ENCODE data around the gene FAM168A.

Gene FAM168A

DNA sequence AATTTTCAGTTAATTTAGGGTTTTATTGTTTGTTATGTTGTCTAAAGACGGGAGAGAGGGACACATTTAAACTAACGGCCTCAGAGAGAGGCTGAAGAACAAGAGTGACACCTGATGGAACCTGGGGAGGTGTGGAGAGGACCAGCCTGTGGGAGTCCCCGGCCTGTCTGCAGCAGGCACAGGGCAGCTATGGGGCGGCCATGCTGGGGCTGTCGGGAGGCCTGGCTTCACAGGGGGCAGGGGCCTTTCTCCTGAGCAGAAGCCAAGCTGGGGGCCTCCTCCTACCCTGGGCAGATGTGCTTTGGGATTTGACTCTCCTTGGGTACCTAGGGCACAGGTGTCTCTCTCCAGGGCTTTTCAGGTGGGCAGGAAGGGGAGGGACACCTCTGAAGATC is 199.8 kb downstream of the FAM168A start:
- Histone ChIP-seq H3K4me1 (ENCODE audit: low read length) (no peaks in the 10 kb centered on the region), H3K9me3 (replicated peaks; ENCODE audit: insufficient read depth, low read length) (no peaks in the 10 kb centered on the region), H3K9me2 (replicated peaks; ENCODE audit: insufficient read depth, low read length) (no peaks in the 10 kb centered on the region), H4K20me1 (ENCODE audit: insufficient read depth, low read length) (no peaks in the 10 kb centered on the region), H3K79me2 (ENCODE audit: low read length) (no peaks in the 10 kb centered on the region), H3K27ac (ENCODE audit: low read length) (no peak overlapping the region), H3K4me3 (ENCODE audit: low read length) (no peak overlapping the region), H3K27me3 (replicated peaks; ENCODE audit: insufficient read depth, low read length) (no peaks in the 10 kb centered on the region), H3F3A (ENCODE audit: insufficient read depth, low read length) (no peaks in the 10 kb centered on the region), H3K9ac (ENCODE audit: low read length) (no peak overlapping the region), H3K4me2 (ENCODE audit: low read depth, low read length) (no peak overlapping the region), H2AFZ (ENCODE audit: low read length) (no peak overlapping the region), H3K36me3 (replicated peaks; ENCODE audit: insufficient read depth, low read length) (no peaks in the 10 kb centered on the region)
- no peak for DNase-seq
- TF ChIP-seq, protein P1, sequence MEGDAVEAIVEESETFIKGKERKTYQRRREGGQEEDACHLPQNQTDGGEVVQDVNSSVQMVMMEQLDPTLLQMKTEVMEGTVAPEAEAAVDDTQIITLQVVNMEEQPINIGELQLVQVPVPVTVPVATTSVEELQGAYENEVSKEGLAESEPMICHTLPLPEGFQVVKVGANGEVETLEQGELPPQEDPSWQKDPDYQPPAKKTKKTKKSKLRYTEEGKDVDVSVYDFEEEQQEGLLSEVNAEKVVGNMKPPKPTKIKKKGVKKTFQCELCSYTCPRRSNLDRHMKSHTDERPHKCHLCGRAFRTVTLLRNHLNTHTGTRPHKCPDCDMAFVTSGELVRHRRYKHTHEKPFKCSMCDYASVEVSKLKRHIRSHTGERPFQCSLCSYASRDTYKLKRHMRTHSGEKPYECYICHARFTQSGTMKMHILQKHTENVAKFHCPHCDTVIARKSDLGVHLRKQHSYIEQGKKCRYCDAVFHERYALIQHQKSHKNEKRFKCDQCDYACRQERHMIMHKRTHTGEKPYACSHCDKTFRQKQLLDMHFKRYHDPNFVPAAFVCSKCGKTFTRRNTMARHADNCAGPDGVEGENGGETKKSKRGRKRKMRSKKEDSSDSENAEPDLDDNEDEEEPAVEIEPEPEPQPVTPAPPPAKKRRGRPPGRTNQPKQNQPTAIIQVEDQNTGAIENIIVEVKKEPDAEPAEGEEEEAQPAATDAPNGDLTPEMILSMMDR (IDR thresholded peaks at IDR 0.05; ENCODE audit: low read length), result no peak
- TF ChIP-seq EZH2phosphoT487 (IDR thresholded peaks at IDR 0.05; ENCODE audit: low read length) (no peak), EZH2 (optimal IDR thresholded peaks at IDR 0.05; ENCODE audit: low read depth, low read length) (no peak)

DNA sequence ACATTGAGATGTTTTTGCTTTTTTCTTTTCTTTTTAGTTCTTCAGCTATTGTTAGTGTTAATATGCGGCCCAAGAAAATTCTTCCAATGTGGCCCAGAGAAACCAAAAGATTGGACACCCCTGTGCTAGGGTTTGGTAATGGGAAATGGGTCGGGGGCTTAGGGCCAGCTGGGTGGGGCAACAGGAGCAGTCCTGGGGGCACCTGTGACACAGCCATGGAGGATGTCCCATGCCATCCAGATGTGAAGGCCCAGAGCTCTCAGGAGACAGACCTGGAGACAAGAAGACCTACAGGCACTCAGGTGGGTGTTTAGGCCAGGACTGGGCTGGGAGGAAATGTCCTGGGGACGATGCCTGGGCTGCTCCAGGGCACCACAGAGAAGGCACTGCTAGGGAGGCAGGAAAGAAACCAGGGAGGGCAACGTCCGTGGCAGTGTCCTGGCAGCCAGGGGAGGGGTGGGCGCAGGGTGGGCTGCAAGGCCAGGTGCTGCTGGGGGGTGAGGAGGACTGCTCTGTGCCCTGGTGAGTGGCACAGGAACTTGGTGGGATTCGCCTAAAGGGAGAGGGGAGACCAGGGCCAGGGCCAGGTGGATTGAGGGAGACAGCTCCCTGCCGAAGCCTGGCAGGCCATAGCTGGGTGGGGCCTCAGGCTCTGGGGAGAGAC is 200.3 kb downstream of the FAM168A start:
- Histone ChIP-seq H3K9me2 (replicated peaks; ENCODE audit: insufficient read depth, low read length) (no peaks in the 10 kb centered on the region), H2AFZ (ENCODE audit: low read length) (no peak overlapping the region), H3K4me1 (ENCODE audit: low read length) (no peaks in the 10 kb centered on the region), H4K20me1 (ENCODE audit: insufficient read depth, low read length) (no peaks in the 10 kb centered on the region), H3K4me3 (ENCODE audit: low read length) (no peak overlapping the region), H3K9ac (ENCODE audit: low read length) (no peak overlapping the region), H3K79me2 (ENCODE audit: low read length) (no peaks in the 10 kb centered on the region), H3K9me3 (replicated peaks; ENCODE audit: insufficient read depth, low read length) (no peaks in the 10 kb centered on the region), H3K27ac (ENCODE audit: low read length) (no peak overlapping the region), H3F3A (ENCODE audit: insufficient read depth, low read length) (no peaks in the 10 kb centered on the region), H3K4me2 (ENCODE audit: low read depth, low read length) (no peak overlapping the region), H3K36me3 (replicated peaks; ENCODE audit: insufficient read depth, low read length) (no peaks in the 10 kb centered on the region), H3K27me3 (replicated peaks; ENCODE audit: insufficient read depth, low read length) (no peaks in the 10 kb centered on the region)
- DNase-seq, result no peak
- TF ChIP-seq EZH2 (optimal IDR thresholded peaks at IDR 0.05; ENCODE audit: low read depth, low read length), result no peak
- TF ChIP-seq EZH2phosphoT487 (IDR thresholded peaks at IDR 0.05; ENCODE audit: low read length), result no peak
- TF ChIP-seq, protein P1 (IDR thresholded peaks at IDR 0.05; ENCODE audit: low read length), result no peak

GRCh38 chr11:73396985-73397384 is 200.9 kb downstream of the FAM168A start:
- H3K27ac ChIP-seq (ENCODE audit: low read length), result no peak overlapping the region
- TF ChIP-seq, protein P1 (IDR thresholded peaks at IDR 0.05; ENCODE audit: low read length), result no peak
- TF ChIP-seq EZH2phosphoT487 (IDR thresholded peaks at IDR 0.05; ENCODE audit: low read length) (no peak), EZH2 (optimal IDR thresholded peaks at IDR 0.05; ENCODE audit: low read depth, low read length) (no peak)
- no peaks in the 10 kb centered on the region for H3K4me1 ChIP-seq (ENCODE audit: low read length)
- H2AFZ ChIP-seq (ENCODE audit: low read length), result no peak overlapping the region
- no peaks in the 10 kb centered on the region for H3K9me3 ChIP-seq (replicated peaks; ENCODE audit: insufficient read depth, low read length)
- H3K4me2 ChIP-seq (ENCODE audit: low read depth, low read length), result no peak overlapping the region
- H3K36me3 ChIP-seq (replicated peaks; ENCODE audit: insufficient read depth, low read length), result no peaks in the 10 kb centered on the region
- DNase-seq, result no peak
- H3K79me2 ChIP-seq (ENCODE audit: low read length), result no peaks in the 10 kb centered on the region
- H3F3A ChIP-seq (ENCODE audit: insufficient read depth, low read length), result no peaks in the 10 kb centered on the region
- no peak overlapping the region for H3K9ac ChIP-seq (ENCODE audit: low read length)
- no peaks in the 10 kb centered on the region for H4K20me1 ChIP-seq (ENCODE audit: insufficient read depth, low read length)
- H3K4me3 ChIP-seq (ENCODE audit: low read length), result no peak overlapping the region
- H3K27me3 ChIP-seq (replicated peaks; ENCODE audit: insufficient read depth, low read length), result no peaks in the 10 kb centered on the region
- H3K9me2 ChIP-seq (replicated peaks; ENCODE audit: insufficient read depth, low read length), result no peaks in the 10 kb centered on the region
